Vagina (tissue), 2 donors: ENCODE results near the gene VPS51. TPM values are rescaled to one million over a fixed set of nuclear protein-coding genes. Genes with fewer than 3 reads are reported as not detected.
A peak's percentile ranks its signal among the peaks of the same experiment; 100 is the strongest.

Experiments
- DNase-seq, 2 donors: peaks; one replicate each; pipeline ENCODE4 v3.0.0-alpha.2; 2017; ENCODE audit errors: extremely low spot score in 2 of 2
- H3K27ac ChIP-seq: fragments of 200-600 bp; sonication (generic); one replicate; pipeline ENCODE4 v1.5.1; 2019
- H3K27me3 ChIP-seq: fragments of 200-600 bp; sonication (generic); one replicate; pipeline ENCODE4 v1.5.1; 2019
- H3K36me3 ChIP-seq, 2 donors: fragments of 200-600 bp; sonication (generic); one replicate each; pipeline ENCODE4 v1.5.1; 2017 to 2019
- H3K4me1 ChIP-seq: fragments of 200-600 bp; sonication (generic); one replicate; pipeline ENCODE4 v1.5.1; 2019
- H3K4me3 ChIP-seq, 2 donors: fragments of 200-600 bp; sonication (generic); 1 replicate in 1 of 2; 2 replicates in 1 of 2; pipeline ENCODE4 v1.5.1; 2016 to 2019
- H3K9me3 ChIP-seq: fragments of 200-600 bp; sonication (generic); one replicate; pipeline ENCODE4 v1.5.1; 2019
- POLR2A ChIP-seq, 2 donors: fragments of 450-650 bp; IDR thresholded peaks; one replicate each; pipeline ENCODE4 v1.6.1; 2017; ENCODE audit warnings: antibody characterized with exemption in 2 of 2, mild to moderate bottlenecking in 2 of 2, moderate library complexity in 2 of 2
- POLR2AphosphoS5 ChIP-seq, 2 donors: sonication (generic); formaldehyde crosslinking; IDR thresholded peaks; one replicate each; pipeline ENCODE4 v1.9.0; 2017; ENCODE audit warnings: antibody characterized with exemption in 2 of 2, mild to moderate bottlenecking in 2 of 2, low read depth in 1 of 2; ENCODE audit not compliant: insufficient read depth in 1 of 2
- intact Hi-C: fragments of 100-400 bp; cut with DNase I; formaldehyde crosslinking; loops from one replicate; pipeline ENCODE4 v1.15.1; 2023
- total RNA-seq: library from RNA; depleted of rRNA; stranded (reverse); fragments of >200 nt; gene quantifications from one replicate; pipeline ENCODE4 v1.2.3, GENCODE V29; 2016
- TF ChIP-seq, protein P1 (sequence below), 3 experiments: fragments of 450-650 bp in 2 of 3; fragments of 200-600 bp in 1 of 3; sonication (generic) in 1 of 3; IDR thresholded peaks; one replicate each; pipeline ENCODE4 v1.5.1; 2017 to 2019; ENCODE audit warnings: antibody characterized with exemption in 3 of 3, mild to moderate bottlenecking in 2 of 3, moderate library complexity in 2 of 3

The VPS51 gene
- total RNA-seq, 1 donor from 2014 or later, result 191 TPM

DNA sequence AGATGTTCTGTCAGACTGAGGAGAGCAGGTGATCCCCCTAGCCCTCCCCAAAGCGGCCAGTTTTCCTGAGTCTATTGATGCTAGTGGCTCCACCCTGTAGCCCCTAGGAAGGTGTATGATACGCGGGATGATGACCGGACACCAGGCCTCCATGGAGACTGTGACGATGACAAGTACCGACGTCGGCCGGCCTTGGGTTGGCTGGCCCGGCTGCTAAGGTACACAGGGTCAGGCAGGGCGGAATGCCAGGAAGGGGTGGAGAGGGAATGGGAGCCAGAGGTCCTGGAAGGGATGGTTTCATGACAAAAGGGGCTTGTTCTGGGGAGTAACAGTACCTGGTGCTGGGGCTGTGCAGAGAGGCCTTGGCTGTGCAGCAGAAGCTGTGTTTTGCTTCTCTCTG is 8.8 kb upstream of the VPS51 start:
- DNase-seq, result no peak
- intact Hi-C loops, result no loop called here
- H3K36me3 ChIP-seq, result peaks cover 0 to 17% of the 10 kb centered on the region in 2 donors

DNA sequence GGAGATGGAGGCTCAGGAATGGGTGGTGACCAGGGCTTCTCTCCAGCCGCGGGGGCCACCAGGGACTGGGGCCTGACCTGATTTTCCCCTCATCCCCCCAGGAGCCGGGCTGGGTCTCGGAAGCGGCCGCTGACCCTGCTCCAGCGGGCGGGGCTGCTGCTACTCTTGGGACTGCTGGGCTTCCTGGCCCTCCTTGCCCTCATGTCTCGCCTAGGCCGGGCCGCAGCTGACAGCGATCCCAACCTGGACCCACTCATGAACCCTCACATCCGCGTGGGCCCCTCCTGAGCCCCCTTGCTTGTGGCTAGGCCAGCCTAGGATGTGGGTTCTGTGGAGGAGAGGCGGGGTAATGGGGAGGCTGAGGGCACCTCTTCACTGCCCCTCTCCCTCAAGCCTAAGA is 8.2 kb upstream of the VPS51 start:
- Histone ChIP-seq H3K4me1 (peaks cover 18% of the 10 kb centered on the region), H3K9me3 (no peaks in the 10 kb centered on the region), H3K27me3 (no peaks in the 10 kb centered on the region), H3K27ac (no peak overlapping the region), H3K4me3 (no peak overlapping the region), H3K36me3 (peaks cover 0 to 17% of the 10 kb centered on the region in 2 donors)
- intact Hi-C loops, result no loop called here
- no peak for TF ChIP-seq POLR2AphosphoS5 (IDR thresholded peaks at IDR 0.05; ENCODE audit: insufficient read depth in 1 of 2, low read depth in 1 of 2)
- TF ChIP-seq POLR2A (IDR thresholded peaks at IDR 0.05), result no peak
- TF ChIP-seq, protein P1, sequence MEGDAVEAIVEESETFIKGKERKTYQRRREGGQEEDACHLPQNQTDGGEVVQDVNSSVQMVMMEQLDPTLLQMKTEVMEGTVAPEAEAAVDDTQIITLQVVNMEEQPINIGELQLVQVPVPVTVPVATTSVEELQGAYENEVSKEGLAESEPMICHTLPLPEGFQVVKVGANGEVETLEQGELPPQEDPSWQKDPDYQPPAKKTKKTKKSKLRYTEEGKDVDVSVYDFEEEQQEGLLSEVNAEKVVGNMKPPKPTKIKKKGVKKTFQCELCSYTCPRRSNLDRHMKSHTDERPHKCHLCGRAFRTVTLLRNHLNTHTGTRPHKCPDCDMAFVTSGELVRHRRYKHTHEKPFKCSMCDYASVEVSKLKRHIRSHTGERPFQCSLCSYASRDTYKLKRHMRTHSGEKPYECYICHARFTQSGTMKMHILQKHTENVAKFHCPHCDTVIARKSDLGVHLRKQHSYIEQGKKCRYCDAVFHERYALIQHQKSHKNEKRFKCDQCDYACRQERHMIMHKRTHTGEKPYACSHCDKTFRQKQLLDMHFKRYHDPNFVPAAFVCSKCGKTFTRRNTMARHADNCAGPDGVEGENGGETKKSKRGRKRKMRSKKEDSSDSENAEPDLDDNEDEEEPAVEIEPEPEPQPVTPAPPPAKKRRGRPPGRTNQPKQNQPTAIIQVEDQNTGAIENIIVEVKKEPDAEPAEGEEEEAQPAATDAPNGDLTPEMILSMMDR (IDR thresholded peaks at IDR 0.05), result no peak
- DNase-seq, result no peak

More for the DNA sequence above, 8.8 kb upstream of the VPS51 start:
- H3K4me1 ChIP-seq, result peaks cover 18% of the 10 kb centered on the region
- TF ChIP-seq POLR2AphosphoS5 (IDR thresholded peaks at IDR 0.05; ENCODE audit: insufficient read depth in 1 of 2, low read depth in 1 of 2), result no peak
- TF ChIP-seq POLR2A (IDR thresholded peaks at IDR 0.05), result no peak
- TF ChIP-seq, protein P1 (IDR thresholded peaks at IDR 0.05), result no peak
- H3K4me3 ChIP-seq, result no peak overlapping the region
- H3K9me3 ChIP-seq, result no peaks in the 10 kb centered on the region
- H3K27me3 ChIP-seq, result no peaks in the 10 kb centered on the region
- no peak overlapping the region for H3K27ac ChIP-seq

DNA sequence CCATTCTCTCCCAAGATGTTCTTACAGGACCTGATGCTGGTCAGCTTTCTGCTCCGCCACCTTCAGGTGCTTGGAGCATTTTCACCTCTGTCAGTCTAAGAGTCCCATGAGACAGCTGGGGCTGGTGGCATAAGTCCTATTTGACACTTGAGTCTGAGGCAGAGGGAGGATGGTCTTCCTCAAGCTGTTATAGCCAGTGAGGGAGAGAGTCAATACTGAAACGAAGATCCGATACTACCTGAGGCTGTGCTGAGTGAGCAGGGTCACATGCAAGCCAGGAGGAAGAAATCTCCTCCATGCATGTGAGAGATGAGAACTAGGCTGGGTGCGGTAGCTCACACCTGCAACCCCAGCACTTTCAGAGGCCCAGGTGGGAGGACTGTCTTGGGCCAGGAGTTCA is 6.4 kb upstream of the VPS51 start:
- peaks cover 10% of the 10 kb centered on the region for H3K4me1 ChIP-seq
- intact Hi-C loops, result no loop called here
- no peak for DNase-seq
- no peak overlapping the region for H3K27ac ChIP-seq
- no peaks in the 10 kb centered on the region for H3K27me3 ChIP-seq
- TF ChIP-seq POLR2AphosphoS5 (IDR thresholded peaks at IDR 0.05; ENCODE audit: insufficient read depth in 1 of 2, low read depth in 1 of 2) (no peak), POLR2A (IDR thresholded peaks at IDR 0.05) (no peak)
- TF ChIP-seq, protein P1 (IDR thresholded peaks at IDR 0.05), result no peak
- H3K4me3 ChIP-seq, result no peak overlapping the region
- no peaks in the 10 kb centered on the region for H3K9me3 ChIP-seq
- peaks cover 0 to 17% of the 10 kb centered on the region in 2 donors for H3K36me3 ChIP-seq

DNA sequence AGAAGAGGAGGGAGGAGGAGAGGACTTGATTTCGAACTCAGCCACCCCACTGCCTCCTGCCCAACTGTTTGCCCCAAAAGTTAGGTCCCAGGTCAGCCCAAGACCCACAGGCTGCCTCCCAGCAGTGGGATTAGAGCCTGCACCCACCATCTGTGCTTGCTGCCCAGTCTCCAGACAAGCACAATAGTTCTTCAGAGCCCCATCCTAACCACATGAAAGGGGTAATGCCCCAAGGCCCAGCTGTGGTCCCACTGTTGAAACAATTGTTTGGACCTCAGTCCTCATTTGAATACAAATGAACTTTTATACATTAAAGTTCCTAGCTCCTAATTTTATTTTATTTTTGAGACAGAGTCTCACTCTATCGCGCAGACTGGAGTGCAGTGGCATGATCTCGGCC is 5.4 kb upstream of the VPS51 start:
- TF ChIP-seq, protein P1 (IDR thresholded peaks at IDR 0.05), result no peak
- TF ChIP-seq POLR2A (IDR thresholded peaks at IDR 0.05) (no peak), POLR2AphosphoS5 (IDR thresholded peaks at IDR 0.05; ENCODE audit: insufficient read depth in 1 of 2, low read depth in 1 of 2) (no peak)
- Histone ChIP-seq H3K27me3 (no peaks in the 10 kb centered on the region), H3K36me3 (peaks cover 0 to 17% of the 10 kb centered on the region in 2 donors), H3K9me3 (no peaks in the 10 kb centered on the region), H3K4me3 (no peak overlapping the region), H3K27ac (no peak overlapping the region), H3K4me1 (peaks cover 3% of the 10 kb centered on the region)
- no peak for DNase-seq
- intact Hi-C loops, result no loop called here

DNA sequence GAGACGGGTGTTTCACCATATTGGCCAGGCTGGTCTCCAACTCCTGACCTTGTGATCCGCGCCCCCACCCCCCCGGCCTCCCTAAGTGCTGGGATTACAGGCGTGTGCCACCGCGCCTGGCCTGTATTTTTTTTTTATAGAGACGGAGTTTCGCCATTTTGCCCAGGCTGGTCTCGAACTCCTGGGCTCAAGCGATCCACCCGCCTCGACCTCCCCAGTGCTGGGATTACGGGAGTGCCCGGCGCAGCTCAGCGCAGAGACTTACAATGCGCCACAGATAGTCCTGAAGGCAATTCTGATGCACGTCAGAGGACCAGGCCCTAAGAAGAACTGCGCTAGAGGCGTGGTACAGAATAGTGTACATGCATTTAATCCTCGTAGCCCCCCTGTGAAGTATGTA is 587 bp upstream of the VPS51 start:
- Histone ChIP-seq H3K27ac (peak overlapping the region; percentile 81), H3K4me3 (peak overlapping the region; percentile 75 to 82), H3K27me3 (no peaks in the 10 kb centered on the region), H3K36me3 (peaks cover 0 to 14% of the 10 kb centered on the region in 2 donors), H3K9me3 (no peaks in the 10 kb centered on the region), H3K4me1 (peaks cover 27% of the 10 kb centered on the region)
- TF ChIP-seq POLR2AphosphoS5 (IDR thresholded peaks at IDR 0.05; ENCODE audit: insufficient read depth in 1 of 2, low read depth in 1 of 2), result no peak
- TF ChIP-seq POLR2A (IDR thresholded peaks at IDR 0.05), result no peak
- TF ChIP-seq, protein P1 (IDR thresholded peaks at IDR 0.05), result no peak
- DNase-seq, result no peak
- intact Hi-C loops, result no loop called here
